Measurements from ENCODE around the gene RIOX2. TPM values are rescaled to one million over a fixed set of nuclear protein-coding genes. Genes with fewer than 3 reads are reported as not detected.

The RIOX2 gene
- total and polyA plus RNA-seq, 2 of the 13 experiments (the other 11 are each of a cell fraction or from before 2014, with no cell fraction given): 19.9 to 43.3 TPM

DNA sequence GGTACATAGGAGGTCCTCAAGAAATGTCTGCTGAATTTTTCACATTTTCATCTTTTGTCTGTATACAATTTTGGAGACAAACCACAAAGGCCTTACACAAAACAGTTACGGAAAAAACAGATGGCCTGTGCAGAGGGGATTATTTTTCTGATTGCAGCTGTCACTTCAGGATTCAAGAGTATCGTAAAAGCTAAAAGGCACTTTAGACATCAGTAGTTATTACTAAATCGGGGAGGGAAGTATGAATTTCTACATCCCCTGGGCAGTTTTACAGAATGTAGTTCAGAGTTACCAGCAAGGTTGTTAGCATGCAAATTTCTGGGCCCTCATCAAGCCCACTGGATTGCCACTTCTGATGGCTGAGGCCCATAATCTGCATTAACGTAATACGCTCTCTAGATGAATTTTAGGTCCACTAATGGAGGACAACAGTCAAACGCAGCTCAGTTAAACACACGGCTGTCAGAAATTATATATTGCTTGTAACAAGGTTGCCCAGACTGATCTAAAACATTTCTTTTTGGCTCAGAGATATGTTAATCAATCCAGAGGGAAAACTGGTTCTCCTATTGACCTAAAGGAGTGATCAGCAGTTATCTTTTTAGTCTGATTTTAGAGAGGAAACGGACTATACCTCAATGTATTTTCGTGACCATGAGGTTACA, 1.1 kb downstream of the RIOX2 start:
- WGBS (ENCODE audit: low lambda C conversion rate): 43% methylated on average over 9 of the region's 9 CpGs
- POLR2A ChIA-PET: interaction anchor here (0.8 to 2.0 kb wide), 4 partner anchors 23 to 149 kb away, joined by 4 to 9 read pairs (median 6); partner anchors contain the start of gene CRYBG3
- peaks cover 44% of the 10 kb centered on the region for H3K4me1 ChIP-seq (ENCODE audit: insufficient read depth, low read length)

DNA sequence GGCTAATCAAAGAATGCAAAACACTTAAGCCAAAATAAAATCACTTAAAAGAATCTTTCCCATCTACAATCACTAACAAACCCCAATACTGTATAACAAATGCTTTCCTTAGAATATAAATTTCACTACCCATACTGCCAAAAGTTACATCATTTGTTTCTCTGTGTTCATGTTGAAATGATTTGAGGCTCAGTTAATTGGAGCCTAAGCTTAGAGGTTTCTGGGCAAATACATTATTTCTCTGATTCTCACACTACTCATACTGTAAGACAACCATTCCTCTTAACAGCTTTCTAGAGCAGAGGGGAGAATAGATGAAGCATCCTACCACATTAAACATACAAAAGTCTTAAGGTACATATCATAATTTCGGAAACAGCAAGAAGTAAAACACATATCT, 2.1 kb downstream of the RIOX2 start:
- Histone ChIP-seq H3K9ac (ENCODE audit: insufficient read depth, low read depth, low read length) (no peak overlapping the region), H3K36me3 (replicated peaks in 1 of 2; ENCODE audit: control insufficient read depth in 1 of 2, insufficient read depth in 2 of 2, low read length in 2 of 2) (peaks cover 6 to 21% of the 10 kb centered on the region in 2 experiments; a peak in 3 of 5 replicates), H3K79me2 (ENCODE audit: insufficient read depth, low read length) (peaks cover 62% of the 10 kb centered on the region), H3K4me2 (ENCODE audit: low read depth, low read length) (peak overlapping the region; percentile 98), H3K27me3 (ENCODE audit: control insufficient read depth in 1 of 2, insufficient read depth in 2 of 2, low read length in 2 of 2) (no peaks in the 10 kb centered on the region; a peak in 1 of 5 replicates), H2AFZ (ENCODE audit: low read length) (no peak overlapping the region), H3K4me1 (ENCODE audit: insufficient read depth, low read length) (peaks cover 49% of the 10 kb centered on the region), H4K20me1 (ENCODE audit: insufficient read depth, low read length) (no peaks in the 10 kb centered on the region), H3K4me3 (replicated peaks in 1 of 3; ENCODE audit: insufficient read depth in 1 of 3, low read depth in 2 of 3, low read length in 3 of 3) (peak overlapping the region in 1 of 3 experiments; percentile 64; a peak in 2 of 6 replicates), H3K27ac (ENCODE audit: extremely low read length, insufficient read depth, low read length) (no peak overlapping the region), H3K9me3 (ENCODE audit: low read length) (no peaks in the 10 kb centered on the region)
- no peak for DNase-seq (ENCODE audit: low spot score)
- FAIRE-seq: no peak
- ChIA-PET POLR2A (interaction anchor here (2.0 kb wide), 2 partner anchors 40 to 42 kb away, joined by 8 to 9 read pairs; no protein-coding TSS in a partner anchor), CTCF (ENCODE audit: low intra/inter-chr PET ratio, low total read pairs) (no interaction called here)
- BruUV-seq (replicated peaks): no TSS peak
- intact Hi-C loops (cut with micrococcal nuclease; ENCODE audit: unreplicated experiment): no loop called here
- 100% methylated on average over 1 of the region's 1 CpG for WGBS (ENCODE audit: low lambda C conversion rate)
- ATAC-seq: no peak
- in situ Hi-C loops (cut with HindIII; ENCODE audit: extremely low pct_ligation_motif_present, low pct_unique_long_range_greater_than_20kb): loop anchor here (5.0 kb wide), 1 partner anchor 42 kb away; no protein-coding TSS in a partner anchor
- TF ChIP-seq ZSCAN30 (CRISPR knock-in tag; IDR thresholded peaks at IDR 0.05) (no peak), KMT2A (CRISPR knock-in tag; IDR thresholded peaks at IDR 0.05) (no peak), ZNF138 (CRISPR knock-in tag; IDR thresholded peaks at IDR 0.05; ENCODE audit: low read depth) (no peak), ZBTB38 (CRISPR knock-in tag; IDR thresholded peaks at IDR 0.05) (no peak), SUZ12 (IDR thresholded peaks at IDR 0.05; ENCODE audit: low read depth, low read length) (no peak), ZNF124 (CRISPR knock-in tag; IDR thresholded peaks at IDR 0.05) (no peak)
- TF ChIP-seq, protein P1, sequence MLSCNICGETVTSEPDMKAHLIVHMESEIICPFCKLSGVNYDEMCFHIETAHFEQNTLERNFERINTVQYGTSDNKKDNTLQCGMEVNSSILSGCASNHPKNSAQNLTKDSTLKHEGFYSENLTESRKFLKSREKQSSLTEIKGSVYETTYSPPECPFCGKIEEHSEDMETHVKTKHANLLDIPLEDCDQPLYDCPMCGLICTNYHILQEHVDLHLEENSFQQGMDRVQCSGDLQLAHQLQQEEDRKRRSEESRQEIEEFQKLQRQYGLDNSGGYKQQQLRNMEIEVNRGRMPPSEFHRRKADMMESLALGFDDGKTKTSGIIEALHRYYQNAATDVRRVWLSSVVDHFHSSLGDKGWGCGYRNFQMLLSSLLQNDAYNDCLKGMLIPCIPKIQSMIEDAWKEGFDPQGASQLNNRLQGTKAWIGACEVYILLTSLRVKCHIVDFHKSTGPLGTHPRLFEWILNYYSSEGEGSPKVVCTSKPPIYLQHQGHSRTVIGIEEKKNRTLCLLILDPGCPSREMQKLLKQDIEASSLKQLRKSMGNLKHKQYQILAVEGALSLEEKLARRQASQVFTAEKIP (CRISPR knock-in tag; IDR thresholded peaks at IDR 0.05; ENCODE audit: borderline replicate concordance): no peak
- TF ChIP-seq, protein P2, sequence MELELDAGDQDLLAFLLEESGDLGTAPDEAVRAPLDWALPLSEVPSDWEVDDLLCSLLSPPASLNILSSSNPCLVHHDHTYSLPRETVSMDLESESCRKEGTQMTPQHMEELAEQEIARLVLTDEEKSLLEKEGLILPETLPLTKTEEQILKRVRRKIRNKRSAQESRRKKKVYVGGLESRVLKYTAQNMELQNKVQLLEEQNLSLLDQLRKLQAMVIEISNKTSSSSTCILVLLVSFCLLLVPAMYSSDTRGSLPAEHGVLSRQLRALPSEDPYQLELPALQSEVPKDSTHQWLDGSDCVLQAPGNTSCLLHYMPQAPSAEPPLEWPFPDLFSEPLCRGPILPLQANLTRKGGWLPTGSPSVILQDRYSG (CRISPR knock-in tag; IDR thresholded peaks at IDR 0.05): no peak
- TF ChIP-seq, protein P3, sequence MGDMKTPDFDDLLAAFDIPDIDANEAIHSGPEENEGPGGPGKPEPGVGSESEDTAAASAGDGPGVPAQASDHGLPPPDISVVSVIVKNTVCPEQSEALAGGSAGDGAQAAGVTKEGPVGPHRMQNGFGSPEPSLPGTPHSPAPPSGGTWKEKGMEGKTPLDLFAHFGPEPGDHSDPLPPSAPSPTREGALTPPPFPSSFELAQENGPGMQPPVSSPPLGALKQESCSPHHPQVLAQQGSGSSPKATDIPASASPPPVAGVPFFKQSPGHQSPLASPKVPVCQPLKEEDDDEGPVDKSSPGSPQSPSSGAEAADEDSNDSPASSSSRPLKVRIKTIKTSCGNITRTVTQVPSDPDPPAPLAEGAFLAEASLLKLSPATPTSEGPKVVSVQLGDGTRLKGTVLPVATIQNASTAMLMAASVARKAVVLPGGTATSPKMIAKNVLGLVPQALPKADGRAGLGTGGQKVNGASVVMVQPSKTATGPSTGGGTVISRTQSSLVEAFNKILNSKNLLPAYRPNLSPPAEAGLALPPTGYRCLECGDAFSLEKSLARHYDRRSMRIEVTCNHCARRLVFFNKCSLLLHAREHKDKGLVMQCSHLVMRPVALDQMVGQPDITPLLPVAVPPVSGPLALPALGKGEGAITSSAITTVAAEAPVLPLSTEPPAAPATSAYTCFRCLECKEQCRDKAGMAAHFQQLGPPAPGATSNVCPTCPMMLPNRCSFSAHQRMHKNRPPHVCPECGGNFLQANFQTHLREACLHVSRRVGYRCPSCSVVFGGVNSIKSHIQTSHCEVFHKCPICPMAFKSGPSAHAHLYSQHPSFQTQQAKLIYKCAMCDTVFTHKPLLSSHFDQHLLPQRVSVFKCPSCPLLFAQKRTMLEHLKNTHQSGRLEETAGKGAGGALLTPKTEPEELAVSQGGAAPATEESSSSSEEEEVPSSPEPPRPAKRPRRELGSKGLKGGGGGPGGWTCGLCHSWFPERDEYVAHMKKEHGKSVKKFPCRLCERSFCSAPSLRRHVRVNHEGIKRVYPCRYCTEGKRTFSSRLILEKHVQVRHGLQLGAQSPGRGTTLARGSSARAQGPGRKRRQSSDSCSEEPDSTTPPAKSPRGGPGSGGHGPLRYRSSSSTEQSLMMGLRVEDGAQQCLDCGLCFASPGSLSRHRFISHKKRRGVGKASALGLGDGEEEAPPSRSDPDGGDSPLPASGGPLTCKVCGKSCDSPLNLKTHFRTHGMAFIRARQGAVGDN (CRISPR knock-in tag; IDR thresholded peaks at IDR 0.05): no peak

More for the DNA sequence above, 1.1 kb downstream of the RIOX2 start:
- Histone ChIP-seq H2AFZ (ENCODE audit: low read length) (peak overlapping the region; percentile 66), H3K79me2 (ENCODE audit: insufficient read depth, low read length) (peaks cover 53% of the 10 kb centered on the region), H4K20me1 (ENCODE audit: insufficient read depth, low read length) (no peaks in the 10 kb centered on the region), H3K27ac (ENCODE audit: extremely low read length, insufficient read depth, low read length) (peak overlapping the region; percentile 68), H3K4me2 (ENCODE audit: low read depth, low read length) (peak overlapping the region; percentile 98), H3K4me3 (replicated peaks in 1 of 3; ENCODE audit: insufficient read depth in 1 of 3, low read depth in 2 of 3, low read length in 3 of 3) (peak overlapping the region; percentile 64 to 85 (median 67)), H3K9me3 (ENCODE audit: low read length) (no peaks in the 10 kb centered on the region), H3K27me3 (ENCODE audit: control insufficient read depth in 1 of 2, insufficient read depth in 2 of 2, low read length in 2 of 2) (no peaks in the 10 kb centered on the region; a peak in 1 of 5 replicates), H3K9ac (ENCODE audit: insufficient read depth, low read depth, low read length) (peak overlapping the region; percentile 83), H3K36me3 (replicated peaks in 1 of 2; ENCODE audit: control insufficient read depth in 1 of 2, insufficient read depth in 2 of 2, low read length in 2 of 2) (peaks cover 6 to 15% of the 10 kb centered on the region in 2 experiments; a peak in 3 of 5 replicates)
- ATAC-seq: no peak
- DNase-seq (ENCODE audit: low spot score): no peak
- TF ChIP-seq ZNF20 (CRISPR knock-in tag; IDR thresholded peaks at IDR 0.05) (no peak), ZNF230 (CRISPR knock-in tag; IDR thresholded peaks at IDR 0.05) (0 out of 2 replicates have a peak, but pooled peaks have one; percentile 5)
- FAIRE-seq: no peak
- intact Hi-C loops (cut with micrococcal nuclease; ENCODE audit: unreplicated experiment): loop anchor here (1.0 kb wide), 1 partner anchor 52 kb away; no protein-coding TSS in a partner anchor
- CTCF ChIA-PET (ENCODE audit: low intra/inter-chr PET ratio, low total read pairs): no interaction called here
- no TSS peak for BruUV-seq (replicated peaks)
- in situ Hi-C loops (cut with HindIII; ENCODE audit: extremely low pct_ligation_motif_present, low pct_unique_long_range_greater_than_20kb): loop anchor here (5.0 kb wide), 1 partner anchor 41 kb away; no protein-coding TSS in a partner anchor

Data from HepG2 (cell line).